Panc1 (cell line): ENCODE data around the gene SSC5D. TPM values are rescaled to one million over a fixed set of nuclear protein-coding genes. Genes with fewer than 3 reads are reported as not detected.

Experiments
- ATAC-seq: fragments of 200-7000 bp; cut with Tn5 transposase; 2 replicates; pipeline ENCODE4 v1.9.1; 2020; ENCODE audit warnings: mild to moderate bottlenecking, moderate library complexity
- BruUV-seq: library from RNA; stranded (reverse); fragments of 400-500 nt; replicated peaks from 2 replicates; lab custom pipeline; 2021; lab: Mats Ljungman, UMichigan
- CTCF ChIA-PET: fragments of 300-600 bp; sonication (Branson Sonifier 250); formaldehyde crosslinking; loops from one replicate; lab custom pipeline; 2022; ENCODE audit warnings: antibody characterized with exemption; lab: Charles Lee
- POLR2A ChIA-PET: fragments of 300-600 bp; sonication (Branson Sonifier 250); formaldehyde crosslinking; loops from one replicate; lab custom pipeline; 2022; ENCODE audit warnings: antibody characterized with exemption; lab: Charles Lee
- DNase-seq: peaks from one replicate; pipeline ENCODE4 v3.0.0-alpha.2; 2010; ENCODE audit warnings: low read depth, low spot score
- H3K27ac ChIP-seq: 2 replicates; pipeline ENCODE4 v1.5.1; 2011; ENCODE audit warnings: mild to moderate bottlenecking, low read length, inconsistent platforms
- H3K27me3 ChIP-seq: fragments of 200-500 bp; sonication (Bioruptor generic); 2 replicates; pipeline ENCODE4 v1.6.0; 2014; ENCODE audit warnings: low read length, inconsistent platforms; ENCODE audit not compliant: control insufficient read depth, insufficient read depth
- H3K36me3 ChIP-seq: fragments of 200-500 bp; sonication (Bioruptor generic); 2 replicates; pipeline ENCODE4 v1.5.1; 2014; ENCODE audit warnings: inconsistent platforms, mild to moderate bottlenecking, low read length, moderate library complexity; ENCODE audit not compliant: control insufficient read depth, insufficient read depth
- H3K4me1 ChIP-seq: 2 replicates; pipeline ENCODE4 v1.5.1; 2011; ENCODE audit warnings: inconsistent platforms, mild to moderate bottlenecking, low read length, moderate library complexity; ENCODE audit not compliant: control insufficient read depth, insufficient read depth
- H3K4me3 ChIP-seq, 2 experiments: 2 replicates each; pipeline ENCODE4 v1.5.1; 2011 to 2012; ENCODE audit warnings: low read depth in 2 of 2, low read length in 2 of 2, mild to moderate bottlenecking in 2 of 2, inconsistent platforms in 1 of 2, moderate library complexity in 1 of 2
- H3K9me3 ChIP-seq: fragments of 200-500 bp; sonication (Bioruptor generic); 2 replicates; pipeline ENCODE4 v1.5.1; 2014; ENCODE audit warnings: low read depth, mild to moderate bottlenecking, inconsistent platforms, low read length, moderate library complexity; ENCODE audit not compliant: control insufficient read depth, insufficient read depth
- CTCF ChIP-seq: fragments of 450-650 bp; IDR thresholded peaks from 2 replicates; pipeline ENCODE4 v1.5.1; 2017; ENCODE audit warnings: mild to moderate bottlenecking
- POLR2AphosphoS5 ChIP-seq: IDR thresholded peaks from 2 replicates; pipeline ENCODE4 v1.6.1; 2012; ENCODE audit warnings: mild to moderate bottlenecking, low read depth, low read length, moderate library complexity
- SIN3A ChIP-seq: IDR thresholded peaks from 2 replicates; pipeline ENCODE4 v1.6.1; 2012; ENCODE audit warnings: low read depth, mild to moderate bottlenecking, low read length, moderate library complexity, borderline replicate concordance; ENCODE audit not compliant: insufficient read depth
- TCF7L2 ChIP-seq: IDR thresholded peaks from 2 replicates; pipeline ENCODE4 v1.6.1; 2011; ENCODE audit warnings: mild to moderate bottlenecking, low read depth, low read length, inconsistent platforms
- in situ Hi-C: cut with HindIII; loops from 2 replicates; pipeline ENCODE4 v1.10.0; 2016; ENCODE audit warnings: low sequenced_read_pairs, low pct_unique_long_range_greater_than_20kb
- intact Hi-C: fragments of 100-400 bp; cut with micrococcal nuclease; formaldehyde crosslinking; loops from one replicate; pipeline ENCODE4 v1.10.0; 2022; ENCODE audit not compliant: unreplicated experiment
- total RNA-seq: library from RNA; stranded (reverse); gene quantifications from one replicate; pipeline ENCODE4 v1.2.1, GENCODE V29; 2021; ENCODE audit not compliant: unreplicated experiment
- TF ChIP-seq, protein P1 (sequence below), 2 experiments: IDR thresholded peaks; 2 replicates each; pipeline ENCODE4 v1.6.1; 2011 to 2012; ENCODE audit warnings: low read depth in 2 of 2, control low read depth in 1 of 2, low read length in 1 of 2, mild to moderate bottlenecking in 1 of 2, moderate library complexity in 1 of 2; ENCODE audit not compliant: insufficient read depth in 1 of 2

SSC5D gene
- total RNA-seq, 1 experiment from 2014 or later, result 13.0 TPM

DNA sequence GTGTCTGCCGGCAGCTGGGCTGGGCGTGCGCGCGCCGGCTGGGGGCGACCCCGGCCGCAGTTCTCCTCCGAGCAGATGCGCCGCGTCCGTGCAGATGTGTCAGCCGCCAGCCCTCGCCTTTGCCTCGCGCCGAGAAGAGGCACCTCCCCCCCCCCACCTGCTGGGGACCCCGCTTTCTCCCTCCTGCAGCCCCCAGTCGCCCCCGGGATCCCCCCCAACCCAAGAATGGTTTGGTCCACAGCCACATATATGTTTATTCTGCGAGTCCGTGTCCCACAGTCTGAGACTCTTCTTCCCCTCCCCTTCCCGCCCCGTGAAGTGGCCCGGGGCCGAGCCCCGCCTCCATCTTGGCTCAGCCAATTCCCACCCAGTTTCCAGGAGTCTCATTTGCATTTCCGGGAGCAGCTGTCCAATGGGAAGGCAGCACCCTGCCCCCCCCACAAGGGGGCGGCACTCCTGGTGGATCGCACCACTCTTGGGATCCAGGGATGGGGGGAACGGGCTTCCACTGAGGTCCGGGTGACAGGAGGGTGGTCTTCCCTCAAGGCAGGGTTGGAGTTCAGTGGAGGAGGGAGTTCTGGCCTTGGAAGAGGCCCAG is 35.4 kb upstream of the SSC5D start:
- peak; percentile 55 for ATAC-seq
- Histone ChIP-seq H3K9me3 (no peaks in the 10 kb centered on the region), H3K27me3 (peaks cover 6% of the 10 kb centered on the region), H3K4me1 (peaks cover 3% of the 10 kb centered on the region), H3K4me3 (no peak overlapping the region), H3K27ac (no peak overlapping the region), H3K36me3 (0 out of 2 replicates have a peak, but pooled peaks cover 3% of the 10 kb centered on the region)
- ChIA-PET CTCF (interaction anchor here (0.7 to 1.4 kb wide), 2 partner anchors 14 to 33 kb away, joined by 3 to 6 read pairs; no protein-coding TSS in a partner anchor), POLR2A (no interaction called here)
- no peak for DNase-seq
- TF ChIP-seq TCF7L2, result no peak
- TF ChIP-seq, protein P1, sequence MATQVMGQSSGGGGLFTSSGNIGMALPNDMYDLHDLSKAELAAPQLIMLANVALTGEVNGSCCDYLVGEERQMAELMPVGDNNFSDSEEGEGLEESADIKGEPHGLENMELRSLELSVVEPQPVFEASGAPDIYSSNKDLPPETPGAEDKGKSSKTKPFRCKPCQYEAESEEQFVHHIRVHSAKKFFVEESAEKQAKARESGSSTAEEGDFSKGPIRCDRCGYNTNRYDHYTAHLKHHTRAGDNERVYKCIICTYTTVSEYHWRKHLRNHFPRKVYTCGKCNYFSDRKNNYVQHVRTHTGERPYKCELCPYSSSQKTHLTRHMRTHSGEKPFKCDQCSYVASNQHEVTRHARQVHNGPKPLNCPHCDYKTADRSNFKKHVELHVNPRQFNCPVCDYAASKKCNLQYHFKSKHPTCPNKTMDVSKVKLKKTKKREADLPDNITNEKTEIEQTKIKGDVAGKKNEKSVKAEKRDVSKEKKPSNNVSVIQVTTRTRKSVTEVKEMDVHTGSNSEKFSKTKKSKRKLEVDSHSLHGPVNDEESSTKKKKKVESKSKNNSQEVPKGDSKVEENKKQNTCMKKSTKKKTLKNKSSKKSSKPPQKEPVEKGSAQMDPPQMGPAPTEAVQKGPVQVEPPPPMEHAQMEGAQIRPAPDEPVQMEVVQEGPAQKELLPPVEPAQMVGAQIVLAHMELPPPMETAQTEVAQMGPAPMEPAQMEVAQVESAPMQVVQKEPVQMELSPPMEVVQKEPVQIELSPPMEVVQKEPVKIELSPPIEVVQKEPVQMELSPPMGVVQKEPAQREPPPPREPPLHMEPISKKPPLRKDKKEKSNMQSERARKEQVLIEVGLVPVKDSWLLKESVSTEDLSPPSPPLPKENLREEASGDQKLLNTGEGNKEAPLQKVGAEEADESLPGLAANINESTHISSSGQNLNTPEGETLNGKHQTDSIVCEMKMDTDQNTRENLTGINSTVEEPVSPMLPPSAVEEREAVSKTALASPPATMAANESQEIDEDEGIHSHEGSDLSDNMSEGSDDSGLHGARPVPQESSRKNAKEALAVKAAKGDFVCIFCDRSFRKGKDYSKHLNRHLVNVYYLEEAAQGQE (IDR thresholded peaks at IDR 0.05; ENCODE audit: insufficient read depth in 1 of 2, low read depth in 2 of 2, low read length in 1 of 2), result no peak
- BruUV-seq, result no TSS peak
- intact Hi-C loops (no loop called here), in situ Hi-C loops (no loop called here)

DNA sequence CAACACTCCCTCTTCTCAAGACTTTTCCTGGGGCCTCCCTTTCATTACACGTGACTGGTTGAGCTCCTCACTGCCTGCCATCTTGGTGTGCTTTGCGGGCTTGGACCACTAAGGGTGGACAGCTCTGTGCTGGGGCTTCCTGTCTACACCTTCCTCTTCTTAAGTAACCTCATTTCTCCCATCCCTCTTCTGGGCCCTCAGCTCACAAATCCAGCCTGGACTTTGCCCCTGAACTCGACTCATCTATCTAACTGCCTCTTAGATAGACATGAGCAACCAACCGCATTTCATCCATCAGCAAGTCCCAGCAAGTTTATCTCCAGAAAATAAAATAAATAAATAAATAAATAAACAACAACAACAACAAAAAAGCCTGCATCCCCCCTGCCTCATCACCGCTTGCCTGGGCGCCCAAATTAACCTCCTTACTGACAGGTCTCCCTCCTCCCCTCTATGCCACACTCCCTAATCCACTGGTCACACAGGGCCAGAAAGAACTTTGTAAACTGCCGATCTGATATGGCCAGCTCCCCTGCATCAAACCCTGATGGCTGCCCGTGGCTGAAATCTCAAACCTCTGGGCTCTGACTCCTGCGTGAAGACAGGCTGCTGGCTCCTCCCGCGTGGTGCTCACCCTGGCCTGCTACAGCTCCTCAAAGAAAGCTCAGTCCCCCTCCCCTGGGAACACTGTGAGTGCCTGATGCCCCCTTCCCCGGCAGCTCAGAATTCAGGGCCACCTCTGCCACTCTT is 34.5 kb upstream of the SSC5D start:
- Histone ChIP-seq H3K4me3 (no peak overlapping the region), H3K9me3 (no peaks in the 10 kb centered on the region), H3K27ac (no peak overlapping the region), H3K4me1 (no peaks in the 10 kb centered on the region; the same call in 1 of the 2 replicates), H3K36me3 (0 out of 2 replicates have a peak, but pooled peaks cover 3% of the 10 kb centered on the region), H3K27me3 (peaks cover 6% of the 10 kb centered on the region)
- DNase-seq (no peak), ATAC-seq (peak; percentile 11; the same call in 1 of the 2 replicates)
- TF ChIP-seq CTCF, result no peak
- TF ChIP-seq SIN3A, result no peak
- no peak for TF ChIP-seq POLR2AphosphoS5
- TF ChIP-seq, protein P1 (IDR thresholded peaks at IDR 0.05; ENCODE audit: insufficient read depth in 1 of 2, low read depth in 2 of 2, low read length in 1 of 2), result no peak
- no peak for TF ChIP-seq TCF7L2
- BruUV-seq, result TSS peak; percentile 54
- POLR2A ChIA-PET, result no interaction called here
- CTCF ChIA-PET, result interaction anchor here (0.6 to 1.4 kb wide), 3 partner anchors 14 to 70 kb away, joined by 3 to 6 read pairs (median 6); no protein-coding TSS in a partner anchor
- intact Hi-C loops, result no loop called here
- in situ Hi-C loops, result no loop called here
